Islet precursor cell (in vitro differentiated cells): Measurements from ENCODE around the gene HLA-DMB.

ENCODE experiments used
- DNase-seq: peaks from one replicate; pipeline ENCODE4 v3.0.0-alpha.2; 2018

Gene HLA-DMB

DNA sequence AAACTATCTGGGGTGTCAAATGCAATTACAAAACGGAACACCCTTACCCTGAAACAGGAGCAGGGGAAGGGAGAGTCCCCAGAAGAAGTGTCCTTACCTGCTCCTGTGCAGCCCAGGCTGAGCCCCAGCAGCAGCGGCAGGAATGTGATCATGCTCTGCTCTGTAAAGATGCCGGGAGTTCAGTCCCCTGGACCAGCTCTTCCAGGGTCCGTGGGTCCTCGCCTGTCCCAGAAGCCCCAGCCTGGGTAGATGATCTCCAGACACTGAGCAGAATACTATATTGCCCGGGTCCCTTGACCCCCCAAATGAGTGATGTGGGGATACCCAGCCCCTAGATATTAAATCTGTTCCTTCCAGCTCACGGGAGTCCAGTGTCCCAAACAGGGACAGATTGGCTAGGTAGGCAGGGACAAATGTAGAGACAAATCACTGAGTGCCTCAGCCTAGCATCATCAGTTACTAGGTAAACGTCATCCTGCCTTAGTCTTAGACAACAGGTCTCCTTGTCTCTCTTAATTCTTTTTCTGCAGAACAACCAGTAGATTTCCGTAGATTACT lies at the start of gene HLA-DMB:
Gene HLA-DMB, minus strand, starts transcription at position 373 of the 558 bp plus-strand sequence. Its CDS starts 221 bp downstream, at position 152.
- peak; percentile 70 for DNase-seq

DNA sequence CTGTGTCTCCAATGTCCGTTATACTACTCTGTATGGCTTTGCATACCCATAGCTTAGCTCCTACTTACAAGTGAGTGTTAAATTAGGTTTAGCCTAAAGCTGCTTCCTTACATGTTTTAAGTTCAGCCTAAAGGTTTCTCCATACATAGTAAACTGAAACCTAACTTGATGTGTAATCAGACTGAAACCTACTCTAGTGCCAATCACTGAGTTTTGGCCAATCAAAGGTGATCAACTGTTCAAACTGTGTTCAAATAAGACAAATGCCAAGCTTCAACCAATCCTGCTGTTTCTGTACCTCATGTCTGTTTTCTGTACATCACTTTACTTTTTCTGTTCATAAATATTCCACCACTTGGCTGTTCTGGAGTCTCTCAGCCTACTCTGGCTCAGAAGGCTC lies 48.5 kb upstream of the HLA-DMB start:
- no peak for DNase-seq

DNA sequence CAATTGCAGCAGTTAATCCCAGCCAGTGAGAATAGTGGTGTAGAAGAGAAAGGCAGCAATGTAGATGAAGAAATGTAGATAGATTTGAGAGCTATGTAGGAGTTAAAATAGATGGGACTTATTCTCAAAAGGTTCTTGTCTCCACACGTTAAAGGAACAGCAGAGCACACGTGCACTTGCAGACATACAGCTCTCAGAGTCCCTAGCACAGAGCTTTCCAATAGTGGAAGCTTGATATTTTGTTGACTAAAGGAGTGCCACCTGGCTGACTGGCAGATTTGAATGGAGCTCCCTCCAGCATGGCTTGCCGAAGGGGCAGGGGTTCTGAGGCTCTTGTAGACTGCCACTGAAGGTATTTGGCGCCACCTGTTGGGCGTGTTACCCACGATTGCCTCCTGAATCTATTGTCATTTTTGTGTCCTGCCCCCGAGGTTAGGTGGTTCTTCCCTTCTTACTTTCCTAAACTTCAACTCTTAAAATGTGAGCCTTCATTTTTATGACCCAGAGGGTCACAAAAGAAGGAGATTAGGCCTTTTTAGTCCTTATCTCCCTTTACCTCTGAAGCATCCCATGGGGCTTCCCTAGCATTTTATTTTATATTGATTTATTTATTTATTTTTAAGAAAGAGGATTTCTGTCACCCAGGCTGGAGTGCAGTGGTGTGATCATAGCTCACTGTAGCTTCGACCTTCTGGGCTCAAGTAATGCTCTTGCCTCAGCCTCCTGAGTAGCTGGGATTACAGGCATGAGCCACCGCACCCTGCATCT lies 44.0 kb upstream of the HLA-DMB start:
- DNase-seq, result peak; percentile 89

DNA sequence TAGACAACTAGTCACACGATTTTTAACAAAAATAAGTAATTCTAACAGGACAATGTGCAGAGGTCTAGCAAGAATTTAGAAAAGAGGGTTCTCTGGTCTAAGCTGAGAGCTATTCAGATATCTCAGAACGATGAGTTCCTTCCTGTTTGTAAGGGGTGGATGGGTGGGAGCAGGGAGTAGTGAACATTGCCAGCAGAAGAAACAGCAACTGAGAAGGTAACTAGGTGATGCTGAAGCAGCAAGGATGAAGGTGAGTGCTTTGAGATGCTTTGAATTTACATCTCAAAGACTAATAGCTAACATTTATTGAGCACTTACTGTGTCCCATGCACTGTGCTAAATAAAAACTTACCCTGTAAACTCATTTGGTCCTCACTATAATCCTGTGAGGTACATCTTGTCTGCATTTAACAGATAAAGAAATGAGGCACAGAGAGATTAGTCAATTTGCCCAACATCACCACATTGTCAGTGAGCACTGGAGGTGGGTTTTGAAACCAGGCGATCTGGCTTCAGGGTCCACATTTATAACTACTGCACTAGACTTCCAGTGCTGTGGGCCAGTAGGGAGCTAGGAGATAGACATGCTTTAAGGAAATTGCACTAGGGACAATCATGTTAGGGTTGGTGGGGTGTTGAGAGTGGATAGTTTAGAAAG lies 43.3 kb upstream of the HLA-DMB start:
- no peak for DNase-seq

DNA sequence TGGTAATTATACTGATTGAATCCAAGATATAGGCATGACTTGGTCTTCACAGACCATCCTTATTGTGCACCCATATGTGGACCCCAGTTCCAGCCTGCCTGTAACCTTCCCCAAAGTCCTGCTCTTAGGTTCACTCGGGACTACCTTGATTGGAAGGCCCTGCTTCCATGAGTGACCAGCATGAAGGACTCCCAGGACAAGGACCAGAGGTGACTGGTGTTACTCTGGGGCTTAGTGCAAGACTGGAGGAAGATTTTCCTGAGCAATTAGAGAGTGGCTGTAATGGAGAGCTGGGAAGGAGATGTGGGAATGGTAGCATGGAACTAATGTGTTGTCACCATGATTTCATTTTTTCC lies 42.6 kb upstream of the HLA-DMB start:
- DNase-seq, result no peak

DNA sequence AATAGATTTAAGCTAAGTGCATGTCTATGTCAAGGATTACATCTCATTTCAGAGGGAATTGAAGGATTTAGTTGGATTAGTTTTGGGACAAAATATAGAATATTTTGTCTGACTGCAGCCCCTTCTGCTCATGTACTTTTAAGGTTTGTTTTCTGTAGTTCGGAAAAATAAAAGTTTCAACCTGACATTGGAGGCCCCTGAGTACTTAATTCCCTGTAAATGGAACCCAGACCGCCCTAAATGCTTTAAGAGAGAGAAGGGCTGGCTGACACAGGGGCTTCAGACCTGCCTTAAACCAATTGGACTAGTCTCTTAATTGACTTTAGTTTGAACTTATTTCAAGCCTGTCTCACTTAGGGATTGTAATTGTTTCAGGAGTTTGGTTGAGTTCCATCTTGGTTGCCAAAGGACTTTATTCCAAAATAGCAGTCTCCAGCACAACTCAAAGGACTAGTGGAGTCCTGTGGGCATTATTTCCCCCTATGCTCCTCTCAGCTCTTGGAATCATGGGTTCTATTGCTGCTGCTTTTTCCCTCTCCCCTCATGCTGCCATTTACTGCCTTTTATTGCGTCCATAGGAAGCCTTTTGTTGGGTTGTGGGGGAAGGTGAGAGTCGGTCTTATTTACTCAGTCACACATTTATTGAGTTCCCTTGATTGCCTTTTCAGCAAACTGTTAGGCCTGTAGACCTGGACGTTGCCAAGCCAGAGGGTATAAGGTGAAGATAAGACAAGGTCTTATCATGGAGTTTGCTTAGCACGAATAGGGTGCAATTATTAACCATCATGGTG lies 42.1 kb upstream of the HLA-DMB start:
- DNase-seq, result no peak

DNA sequence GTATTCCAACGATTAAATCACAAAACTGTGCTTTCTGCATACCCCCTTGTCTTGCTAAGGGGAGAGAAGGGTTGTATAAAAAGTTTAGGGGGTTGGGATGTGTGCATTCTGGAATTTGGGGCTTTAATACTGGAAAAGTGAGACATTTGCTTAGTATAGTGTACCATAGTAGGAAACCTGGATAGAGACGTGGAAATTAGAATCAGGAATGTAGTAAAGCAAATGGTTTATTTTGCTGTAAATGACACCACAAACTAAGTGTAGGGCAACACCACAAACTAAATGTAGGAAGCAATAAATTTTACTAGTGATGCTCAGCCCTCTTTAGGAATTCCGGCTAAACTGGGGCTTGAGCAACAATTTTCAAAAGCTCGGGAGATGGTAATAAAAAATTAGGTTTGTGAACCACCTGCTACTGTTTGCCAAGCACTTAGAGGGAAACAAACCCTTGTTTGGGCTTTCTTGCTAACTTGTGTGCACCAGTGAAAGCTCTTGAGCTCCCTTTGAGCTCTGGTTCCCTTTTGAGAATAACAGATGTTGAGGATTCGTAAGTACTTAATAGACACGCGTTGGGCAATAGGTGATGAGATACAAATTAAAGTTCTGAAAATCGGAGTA lies 41.4 kb upstream of the HLA-DMB start:
- DNase-seq, result no peak

DNA sequence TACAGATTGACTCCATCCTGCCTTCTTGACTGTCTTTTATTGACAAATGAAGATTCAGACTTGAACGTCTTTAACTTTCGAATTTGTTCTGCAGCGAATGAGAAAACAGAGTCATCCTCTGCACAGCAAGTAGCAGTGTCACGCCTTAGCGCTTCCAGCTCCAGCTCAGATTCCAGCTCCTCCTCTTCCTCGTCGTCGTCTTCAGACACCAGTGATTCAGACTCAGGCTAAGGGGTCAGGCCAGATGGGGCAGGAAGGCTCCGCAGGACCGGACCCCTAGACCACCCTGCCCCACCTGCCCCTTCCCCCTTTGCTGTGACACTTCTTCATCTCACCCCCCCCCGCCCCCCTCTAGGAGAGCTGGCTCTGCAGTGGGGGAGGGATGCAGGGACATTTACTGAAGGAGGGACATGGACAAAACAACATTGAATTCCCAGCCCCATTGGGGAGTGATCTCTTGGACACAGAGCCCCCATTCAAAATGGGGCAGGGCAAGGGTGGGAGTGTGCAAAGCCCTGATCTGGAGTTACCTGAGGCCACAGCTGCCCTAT lies 39.7 kb upstream of the HLA-DMB start:
- DNase-seq, result no peak

DNA sequence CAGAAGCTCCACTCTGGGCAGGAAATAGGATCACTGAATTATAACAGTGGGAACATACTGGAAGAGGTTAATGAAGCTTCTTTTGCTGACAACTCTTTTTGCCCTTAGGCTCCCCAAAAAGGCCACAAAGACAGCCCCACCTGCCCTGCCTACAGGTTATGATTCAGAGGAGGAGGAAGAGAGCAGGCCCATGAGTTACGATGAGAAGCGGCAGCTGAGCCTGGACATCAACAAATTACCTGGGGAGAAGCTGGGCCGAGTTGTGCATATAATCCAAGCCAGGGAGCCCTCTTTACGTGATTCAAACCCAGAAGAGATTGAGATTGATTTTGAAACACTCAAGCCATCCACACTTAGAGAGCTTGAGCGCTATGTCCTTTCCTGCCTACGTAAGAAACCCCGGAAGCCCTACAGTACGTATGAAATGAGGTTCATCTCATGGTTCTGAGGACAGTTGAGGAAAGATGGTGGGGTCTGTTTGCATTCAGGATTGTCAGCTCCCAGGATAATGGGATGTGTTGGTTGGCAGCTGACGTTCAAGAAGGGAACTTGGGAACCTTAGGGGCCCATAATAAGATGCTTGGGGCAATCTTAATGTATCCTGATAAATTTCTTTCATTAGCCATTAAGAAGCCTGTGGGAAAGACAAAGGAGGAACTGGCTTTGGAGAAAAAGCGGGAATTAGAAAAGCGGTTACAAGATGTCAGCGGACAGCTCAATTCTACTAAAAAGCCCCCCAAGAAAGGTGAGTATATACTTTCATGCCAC lies 39.1 kb upstream of the HLA-DMB start:
- DNase-seq, result no peak

DNA sequence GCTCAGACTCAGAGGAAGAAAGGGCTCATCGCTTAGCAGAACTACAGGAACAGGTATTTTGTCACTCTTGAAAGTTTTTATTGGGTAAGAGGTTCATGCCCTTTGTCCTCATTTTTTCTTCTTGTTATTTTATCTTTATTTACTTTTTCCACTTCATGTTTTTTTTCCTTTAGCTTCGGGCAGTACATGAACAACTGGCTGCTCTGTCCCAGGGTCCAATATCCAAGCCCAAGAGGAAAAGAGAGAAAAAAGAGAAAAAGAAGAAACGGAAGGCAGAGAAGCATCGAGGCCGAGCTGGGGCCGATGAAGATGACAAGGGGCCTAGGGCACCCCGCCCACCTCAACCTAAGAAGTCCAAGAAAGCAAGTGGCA lies 37.1 kb upstream of the HLA-DMB start:
- DNase-seq, result no peak

DNA sequence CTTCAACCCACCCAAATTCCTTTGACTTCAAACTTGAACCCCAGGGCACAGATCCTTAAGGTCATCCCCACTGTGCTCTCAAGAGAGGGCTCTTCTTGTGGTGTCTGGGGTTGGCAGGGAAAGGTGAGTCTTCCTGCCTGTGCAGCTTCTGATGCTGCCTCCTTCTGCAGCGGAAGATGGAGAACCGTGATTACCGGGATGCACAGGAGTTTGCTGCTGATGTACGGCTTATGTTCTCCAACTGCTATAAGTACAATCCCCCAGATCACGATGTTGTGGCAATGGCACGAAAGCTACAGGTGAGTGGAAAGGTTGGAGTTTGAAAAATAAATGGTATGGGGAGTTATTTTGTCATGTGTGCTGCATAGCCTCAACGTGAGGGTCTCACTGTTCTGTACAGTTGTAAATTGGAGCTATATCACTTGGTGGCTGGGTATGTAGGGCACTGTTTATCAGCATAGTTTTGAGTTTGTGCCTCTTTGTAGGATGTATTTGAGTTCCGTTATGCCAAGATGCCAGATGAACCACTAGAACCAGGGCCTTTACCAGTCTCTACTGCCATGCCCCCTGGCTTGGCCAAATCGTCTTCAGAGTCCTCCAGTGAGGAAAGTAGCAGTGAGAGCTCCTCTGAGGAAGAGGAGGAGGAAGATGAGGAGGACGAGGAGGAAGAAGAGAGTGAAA lies 36.6 kb upstream of the HLA-DMB start:
- no peak for DNase-seq

DNA sequence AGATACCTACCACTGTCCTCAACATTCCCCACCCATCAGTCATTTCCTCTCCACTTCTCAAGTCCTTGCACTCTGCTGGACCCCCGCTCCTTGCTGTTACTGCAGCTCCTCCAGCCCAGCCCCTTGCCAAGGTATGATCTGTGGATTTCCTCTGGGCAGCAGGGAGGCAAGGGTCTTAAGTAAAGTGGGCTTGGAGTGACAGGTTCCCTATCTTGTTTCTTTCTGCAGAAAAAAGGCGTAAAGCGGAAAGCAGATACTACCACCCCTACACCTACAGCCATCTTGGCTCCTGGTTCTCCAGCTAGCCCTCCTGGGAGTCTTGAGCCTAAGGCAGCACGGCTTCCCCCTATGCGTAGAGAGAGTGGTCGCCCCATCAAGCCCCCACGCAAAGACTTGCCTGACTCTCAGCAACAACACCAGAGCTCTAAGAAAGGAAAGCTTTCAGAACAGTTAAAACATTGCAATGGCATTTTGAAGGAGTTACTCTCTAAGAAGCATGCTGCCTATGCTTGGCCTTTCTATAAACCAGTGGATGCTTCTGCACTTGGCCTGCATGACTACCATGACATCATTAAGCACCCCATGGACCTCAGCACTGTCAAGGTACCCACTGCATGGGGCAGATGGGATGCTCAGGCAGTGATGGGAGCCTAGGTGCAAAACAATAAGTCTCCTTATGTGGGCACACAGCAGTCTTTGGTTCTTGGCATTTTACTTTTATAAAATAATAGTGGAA lies 35.7 kb upstream of the HLA-DMB start:
- DNase-seq, result no peak

DNA sequence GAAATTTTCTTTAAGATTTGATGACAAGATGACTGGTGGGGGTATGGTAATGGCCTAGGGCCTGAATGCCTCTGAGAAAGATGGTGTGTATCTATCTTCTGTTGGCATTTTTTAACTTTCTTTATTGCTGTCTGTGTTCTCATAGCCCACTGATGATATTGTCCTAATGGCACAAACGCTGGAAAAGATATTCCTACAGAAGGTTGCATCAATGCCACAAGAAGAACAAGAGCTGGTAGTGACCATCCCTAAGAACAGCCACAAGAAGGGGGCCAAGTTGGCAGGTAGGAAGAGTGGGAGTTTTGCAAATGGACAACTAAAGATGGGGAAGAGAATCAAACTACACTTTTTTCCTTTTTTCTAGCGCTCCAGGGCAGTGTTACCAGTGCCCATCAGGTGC lies 35.1 kb upstream of the HLA-DMB start:
- no peak for DNase-seq

DNA sequence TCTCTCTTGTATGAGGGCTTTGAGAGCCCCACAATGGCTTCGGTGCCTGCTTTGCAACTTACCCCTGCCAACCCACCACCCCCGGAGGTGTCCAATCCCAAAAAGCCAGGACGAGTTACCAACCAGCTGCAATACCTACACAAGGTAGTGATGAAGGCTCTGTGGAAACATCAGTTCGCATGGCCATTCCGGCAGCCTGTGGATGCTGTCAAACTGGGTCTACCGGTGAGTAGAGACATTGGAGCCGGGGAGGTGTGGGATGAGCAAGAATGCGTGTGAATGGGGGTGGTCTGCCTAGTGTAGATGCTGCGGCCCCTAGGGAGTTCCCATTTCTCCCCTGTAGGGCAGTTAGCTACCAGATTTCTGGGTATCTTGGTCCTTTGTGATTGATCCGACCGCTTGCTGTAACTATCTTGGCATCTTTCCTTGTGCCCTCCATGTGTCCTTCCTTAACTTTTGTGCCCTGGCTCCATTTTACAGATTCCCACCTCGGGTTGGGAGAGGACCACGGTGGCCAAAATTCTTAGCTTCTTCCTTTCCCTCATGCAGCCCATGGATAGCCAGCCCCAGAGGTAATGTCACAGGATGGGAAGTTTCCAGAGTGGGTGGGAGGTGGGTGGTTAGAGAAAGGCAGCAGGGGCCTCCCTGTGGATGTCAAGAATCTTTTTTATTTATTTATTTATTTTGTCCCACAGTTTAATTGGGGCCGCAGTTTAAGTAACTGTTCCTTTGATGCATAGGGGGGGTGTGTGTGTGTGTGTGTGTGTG lies 33.9 kb upstream of the HLA-DMB start:
- no peak for DNase-seq

DNA sequence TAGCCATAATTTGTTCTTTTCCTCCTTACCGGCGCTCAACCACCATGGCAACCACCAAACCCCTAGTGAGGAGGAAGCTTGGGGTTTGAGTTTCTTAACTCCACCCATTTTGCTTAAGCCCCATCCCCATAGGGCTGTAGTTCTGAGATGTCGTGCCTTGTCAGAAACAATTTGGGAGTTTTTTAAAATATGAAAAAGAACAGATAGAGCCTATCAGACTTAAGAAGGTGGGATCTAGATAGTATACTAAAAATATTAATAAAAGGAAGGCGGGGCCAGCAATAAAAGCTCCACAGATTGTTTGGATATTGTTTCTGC lies 33.1 kb upstream of the HLA-DMB start:
- no peak for DNase-seq

DNA sequence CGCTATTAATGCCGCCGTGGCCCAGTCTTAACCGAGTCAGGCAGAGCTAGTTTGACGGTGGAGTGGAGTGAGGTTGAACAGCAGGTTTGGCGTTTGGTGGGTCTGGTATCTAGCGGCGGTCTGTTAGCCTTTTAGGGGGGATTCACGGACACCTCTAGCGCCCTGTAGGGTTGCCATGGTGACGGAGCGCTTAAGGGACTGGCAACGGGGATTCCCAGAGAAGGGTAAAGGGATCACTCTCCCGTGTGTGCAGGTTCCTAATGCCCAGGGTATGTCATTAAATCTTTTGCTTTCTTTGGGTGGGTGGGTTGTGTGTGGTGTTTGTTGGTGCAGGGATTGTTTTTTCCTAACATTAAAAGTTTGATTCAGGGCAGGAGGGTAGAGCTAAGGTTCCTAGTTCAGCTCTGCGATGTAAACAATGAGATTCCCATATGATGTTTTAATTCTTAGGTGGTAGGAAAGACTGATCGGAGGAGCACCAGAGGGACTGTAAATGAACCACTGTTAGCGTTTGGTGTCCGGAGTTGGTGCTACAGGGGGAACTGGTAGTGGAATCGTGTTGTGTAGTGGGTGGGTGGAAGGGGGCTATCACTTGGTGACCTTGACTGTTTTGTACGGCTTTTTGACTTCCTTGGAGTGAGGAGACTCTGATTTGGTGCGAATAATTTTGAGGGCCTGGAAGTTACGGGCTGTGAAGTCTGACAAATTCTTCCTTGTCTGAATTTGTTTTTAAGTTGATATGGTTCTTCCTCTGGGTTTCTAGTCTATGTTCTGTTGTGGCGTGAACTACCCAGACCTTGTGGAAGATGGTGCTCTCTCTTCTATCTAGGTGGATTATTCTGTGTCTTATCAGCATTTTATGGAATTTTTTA lies 32.6 kb upstream of the HLA-DMB start:
- DNase-seq, result no peak

DNA sequence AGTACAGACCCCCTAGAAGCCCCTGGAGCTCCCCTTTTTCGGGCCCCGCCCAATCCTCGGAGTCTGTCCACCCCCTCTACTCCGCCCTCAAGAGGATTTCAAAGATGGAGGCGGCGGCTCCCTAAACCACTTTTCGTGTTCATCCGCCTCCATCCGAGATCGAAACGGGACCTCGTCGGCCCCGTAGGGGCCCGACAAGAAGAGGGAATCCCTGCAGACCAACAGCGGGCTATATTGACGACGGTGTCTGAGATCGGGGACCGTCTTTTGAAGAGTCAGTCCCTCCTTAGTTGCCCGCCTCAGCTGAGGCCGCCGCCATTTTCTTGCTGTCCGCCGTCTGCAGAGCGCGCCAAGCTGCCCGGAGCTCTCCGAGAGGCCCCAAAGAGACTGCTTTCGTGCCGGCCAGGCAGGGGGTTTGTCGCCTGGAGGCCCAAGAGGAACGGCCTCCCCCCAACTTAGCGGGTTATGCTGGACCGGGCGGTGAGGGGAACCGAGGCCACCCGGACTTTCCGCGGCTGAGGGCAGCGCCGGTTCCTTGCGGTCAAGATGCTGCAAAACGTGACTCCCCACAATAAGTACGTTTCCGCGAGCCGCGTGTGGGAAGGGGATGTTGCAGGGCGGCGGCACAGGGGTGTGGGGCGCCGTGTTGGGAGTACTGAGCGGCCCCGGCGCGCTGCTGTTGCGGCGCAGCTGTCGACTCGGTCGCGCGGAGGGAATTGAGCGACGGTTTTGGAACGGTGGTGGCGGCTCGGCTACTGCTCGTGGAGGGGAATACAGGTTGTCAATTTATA lies 31.7 kb upstream of the HLA-DMB start:
- DNase-seq, result no peak
